ENCODE data around the gene MEI4.

MEI4 gene

GRCh38 chr6:77776441-77776840, 123.6 kb downstream of the MEI4 start:
- no peak overlapping the region for H3K9ac ChIP-seq (ENCODE audit: low read length)
- H3K4me1 ChIP-seq (ENCODE audit: control insufficient read depth, insufficient read depth, low read length) = no peaks in the 10 kb centered on the region
- H3K4me3 ChIP-seq (ENCODE audit: low read length) = no peak overlapping the region
- H3K27me3 ChIP-seq (ENCODE audit: control insufficient read depth, insufficient read depth, low read length) = no peaks in the 10 kb centered on the region
- no peaks in the 10 kb centered on the region for H3K9me3 ChIP-seq (ENCODE audit: control insufficient read depth, low read length)
- H3K36me3 ChIP-seq (ENCODE audit: control insufficient read depth, insufficient read depth, low read length) = no peaks in the 10 kb centered on the region

- no peaks in the 10 kb centered on the region for H3K4me1 ChIP-seq (ENCODE audit: control insufficient read depth, insufficient read depth, low read length)
- H3K27me3 ChIP-seq (ENCODE audit: control insufficient read depth, insufficient read depth, low read length) = no peaks in the 10 kb centered on the region
- no peak overlapping the region for H3K4me3 ChIP-seq (ENCODE audit: low read length)
- H3K36me3 ChIP-seq (ENCODE audit: control insufficient read depth, insufficient read depth, low read length) = no peaks in the 10 kb centered on the region
- H3K9me3 ChIP-seq (ENCODE audit: control insufficient read depth, low read length) = no peaks in the 10 kb centered on the region
- no peak overlapping the region for H3K9ac ChIP-seq (ENCODE audit: low read length)
Measured at GRCh38 chr6:77778527-77778926, 125.7 kb downstream of the MEI4 start.

GRCh38 chr6:77786935-77787629, 134.2 kb downstream of the MEI4 start:
- Histone ChIP-seq H3K9ac (ENCODE audit: low read length) (no peak overlapping the region), H3K9me3 (ENCODE audit: control insufficient read depth, low read length) (no peaks in the 10 kb centered on the region), H3K36me3 (ENCODE audit: control insufficient read depth, insufficient read depth, low read length) (no peaks in the 10 kb centered on the region), H3K4me3 (ENCODE audit: low read length) (no peak overlapping the region), H3K27me3 (ENCODE audit: control insufficient read depth, insufficient read depth, low read length) (no peaks in the 10 kb centered on the region), H3K4me1 (ENCODE audit: control insufficient read depth, insufficient read depth, low read length) (no peaks in the 10 kb centered on the region)

GRCh38 chr6:77796824-77797809, 144.3 kb downstream of the MEI4 start:
- Histone ChIP-seq H3K4me3 (ENCODE audit: low read length) (no peak overlapping the region), H3K27me3 (ENCODE audit: control insufficient read depth, insufficient read depth, low read length) (no peaks in the 10 kb centered on the region), H3K9me3 (ENCODE audit: control insufficient read depth, low read length) (no peaks in the 10 kb centered on the region), H3K4me1 (ENCODE audit: control insufficient read depth, insufficient read depth, low read length) (no peaks in the 10 kb centered on the region), H3K36me3 (ENCODE audit: control insufficient read depth, insufficient read depth, low read length) (no peaks in the 10 kb centered on the region), H3K9ac (ENCODE audit: low read length) (no peak overlapping the region)

GRCh38 chr6:77812304-77812703, 159.5 kb downstream of the MEI4 start:
- H3K27me3 ChIP-seq (ENCODE audit: control insufficient read depth, insufficient read depth, low read length) = no peaks in the 10 kb centered on the region
- no peak overlapping the region for H3K4me3 ChIP-seq (ENCODE audit: low read length)
- no peak overlapping the region for H3K9ac ChIP-seq (ENCODE audit: low read length)
- peaks cover 15% of the 10 kb centered on the region for H3K4me1 ChIP-seq (ENCODE audit: control insufficient read depth, insufficient read depth, low read length)
- no peaks in the 10 kb centered on the region for H3K36me3 ChIP-seq (ENCODE audit: control insufficient read depth, insufficient read depth, low read length)
- H3K9me3 ChIP-seq (ENCODE audit: control insufficient read depth, low read length) = no peaks in the 10 kb centered on the region

- H3K36me3 ChIP-seq (ENCODE audit: control insufficient read depth, insufficient read depth, low read length) = no peaks in the 10 kb centered on the region
- no peak overlapping the region for H3K9ac ChIP-seq (ENCODE audit: low read length)
- H3K4me3 ChIP-seq (ENCODE audit: low read length) = no peak overlapping the region
- H3K9me3 ChIP-seq (ENCODE audit: control insufficient read depth, low read length) = no peaks in the 10 kb centered on the region
- H3K4me1 ChIP-seq (ENCODE audit: control insufficient read depth, insufficient read depth, low read length) = peaks cover 15% of the 10 kb centered on the region
- H3K27me3 ChIP-seq (ENCODE audit: control insufficient read depth, insufficient read depth, low read length) = no peaks in the 10 kb centered on the region
Measured at GRCh38 chr6:77813090-77813489, 160.3 kb downstream of the MEI4 start.

- Histone ChIP-seq H3K4me1 (ENCODE audit: control insufficient read depth, insufficient read depth, low read length) (peaks cover 15% of the 10 kb centered on the region), H3K9me3 (ENCODE audit: control insufficient read depth, low read length) (no peaks in the 10 kb centered on the region), H3K4me3 (ENCODE audit: low read length) (no peak overlapping the region), H3K9ac (ENCODE audit: low read length) (no peak overlapping the region), H3K27me3 (ENCODE audit: control insufficient read depth, insufficient read depth, low read length) (no peaks in the 10 kb centered on the region), H3K36me3 (ENCODE audit: control insufficient read depth, insufficient read depth, low read length) (no peaks in the 10 kb centered on the region)
Measured at GRCh38 chr6:77814119-77814518, 161.3 kb downstream of the MEI4 start.

GRCh38 chr6:77815531-77815930, 162.7 kb downstream of the MEI4 start:
- H3K4me1 ChIP-seq (ENCODE audit: control insufficient read depth, insufficient read depth, low read length) = peaks cover 15% of the 10 kb centered on the region
- no peaks in the 10 kb centered on the region for H3K9me3 ChIP-seq (ENCODE audit: control insufficient read depth, low read length)
- H3K36me3 ChIP-seq (ENCODE audit: control insufficient read depth, insufficient read depth, low read length) = no peaks in the 10 kb centered on the region
- no peaks in the 10 kb centered on the region for H3K27me3 ChIP-seq (ENCODE audit: control insufficient read depth, insufficient read depth, low read length)
- no peak overlapping the region for H3K9ac ChIP-seq (ENCODE audit: low read length)
- H3K4me3 ChIP-seq (ENCODE audit: low read length) = no peak overlapping the region

GRCh38 chr6:77816766-77817270, 164.0 kb downstream of the MEI4 start:
- H3K36me3 ChIP-seq (ENCODE audit: control insufficient read depth, insufficient read depth, low read length) = no peaks in the 10 kb centered on the region
- H3K9ac ChIP-seq (ENCODE audit: low read length) = no peak overlapping the region
- no peaks in the 10 kb centered on the region for H3K9me3 ChIP-seq (ENCODE audit: control insufficient read depth, low read length)
- no peaks in the 10 kb centered on the region for H3K27me3 ChIP-seq (ENCODE audit: control insufficient read depth, insufficient read depth, low read length)
- no peak overlapping the region for H3K4me3 ChIP-seq (ENCODE audit: low read length)
- H3K4me1 ChIP-seq (ENCODE audit: control insufficient read depth, insufficient read depth, low read length) = peaks cover 15% of the 10 kb centered on the region

- Histone ChIP-seq H3K36me3 (ENCODE audit: control insufficient read depth, insufficient read depth, low read length) (no peaks in the 10 kb centered on the region), H3K4me3 (ENCODE audit: low read length) (no peak overlapping the region), H3K9ac (ENCODE audit: low read length) (no peak overlapping the region), H3K4me1 (ENCODE audit: control insufficient read depth, insufficient read depth, low read length) (no peaks in the 10 kb centered on the region), H3K27me3 (ENCODE audit: control insufficient read depth, insufficient read depth, low read length) (no peaks in the 10 kb centered on the region), H3K9me3 (ENCODE audit: control insufficient read depth, low read length) (no peaks in the 10 kb centered on the region)
Measured at GRCh38 chr6:77822265-77822664, 169.4 kb downstream of the MEI4 start.

GRCh38 chr6:77825204-77825603, 172.4 kb downstream of the MEI4 start:
- Histone ChIP-seq H3K9ac (ENCODE audit: low read length) (no peak overlapping the region), H3K36me3 (ENCODE audit: control insufficient read depth, insufficient read depth, low read length) (no peaks in the 10 kb centered on the region), H3K9me3 (ENCODE audit: control insufficient read depth, low read length) (no peaks in the 10 kb centered on the region), H3K27me3 (ENCODE audit: control insufficient read depth, insufficient read depth, low read length) (no peaks in the 10 kb centered on the region), H3K4me3 (ENCODE audit: low read length) (no peak overlapping the region), H3K4me1 (ENCODE audit: control insufficient read depth, insufficient read depth, low read length) (no peaks in the 10 kb centered on the region)

GRCh38 chr6:77829736-77830135, 176.9 kb downstream of the MEI4 start:
- H3K9ac ChIP-seq (ENCODE audit: low read length) = no peak overlapping the region
- H3K27me3 ChIP-seq (ENCODE audit: control insufficient read depth, insufficient read depth, low read length) = no peaks in the 10 kb centered on the region

More at GRCh38 chr6:77829736-77830135, 176.9 kb downstream of the MEI4 start:
- Histone ChIP-seq H3K9me3 (ENCODE audit: control insufficient read depth, low read length) (no peaks in the 10 kb centered on the region), H3K4me1 (ENCODE audit: control insufficient read depth, insufficient read depth, low read length) (peaks cover 3% of the 10 kb centered on the region), H3K4me3 (ENCODE audit: low read length) (no peak overlapping the region), H3K36me3 (ENCODE audit: control insufficient read depth, insufficient read depth, low read length) (no peaks in the 10 kb centered on the region)

Measured in mucosa of stomach (tissue), 1 donor.